Activated CD4-positive, alpha-beta T cell treated with anti-CD3 and anti-CD28 coated beads, Interleukin-10, Interleukin-2, amounts not matched to agents 100 ng/mL and 50 ng/mL, durations not matched to agents 16 hours and 8 hours (primary cell): ENCODE data around the gene STK38L.

Experiments used
- DNase-seq: peaks from one replicate; pipeline ENCODE4 v3.0.0-alpha.2; 2020

Gene STK38L

DNA sequence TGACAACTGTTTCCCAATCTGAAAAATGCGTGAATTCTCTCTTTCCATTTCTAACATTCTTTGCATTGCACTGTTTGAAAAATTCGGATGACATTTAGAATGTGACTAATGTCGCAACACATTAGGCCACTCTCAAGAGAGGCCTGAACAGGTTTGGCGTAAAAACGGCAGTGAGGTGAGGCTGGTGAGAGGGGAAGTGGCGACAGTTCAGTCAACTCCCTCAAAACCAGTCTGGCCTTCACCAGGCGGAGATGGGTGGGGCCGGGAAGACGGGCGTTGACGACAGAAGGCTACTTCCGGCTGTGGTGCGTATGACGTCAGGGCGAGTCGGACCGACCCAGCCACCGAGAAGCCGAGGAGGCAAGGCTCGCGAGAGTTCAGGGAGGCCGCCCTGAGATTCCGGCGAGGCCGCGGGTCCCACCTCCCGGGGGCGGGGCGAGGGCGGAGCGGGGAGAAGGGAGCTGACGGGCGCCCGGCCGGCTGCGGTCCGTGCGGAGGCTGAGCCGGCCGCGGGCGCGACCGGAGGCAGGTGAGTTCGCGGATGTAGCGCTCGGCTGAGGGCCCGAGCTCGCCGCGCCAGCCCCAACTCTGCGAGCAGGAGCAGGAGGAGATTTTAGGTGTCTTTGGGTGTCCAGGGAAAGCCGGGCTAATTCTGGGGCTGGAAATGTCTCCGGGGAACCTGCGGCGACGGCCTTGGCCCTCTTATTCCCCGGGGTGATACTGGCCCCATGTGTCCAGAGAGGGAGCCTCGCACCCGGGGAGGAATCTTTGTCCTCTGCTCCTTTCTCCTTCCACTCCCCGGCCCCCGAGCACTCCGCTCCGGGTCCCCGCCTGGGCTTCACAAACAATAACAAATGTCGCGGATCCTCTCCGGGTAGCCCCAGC, at the start of gene STK38L:
Gene STK38L, plus strand, starts transcription at position 483 of the 885 bp plus-strand sequence. CDS start 53,435 bp downstream, outside the sequence.
- DNase-seq = peak; percentile 98

GRCh38 chr12:27194644-27195043, 49.4 kb upstream of the STK38L start:
- no peak for DNase-seq

GRCh38 chr12:27198036-27198435, 46.0 kb upstream of the STK38L start:
- DNase-seq = no peak

DNA sequence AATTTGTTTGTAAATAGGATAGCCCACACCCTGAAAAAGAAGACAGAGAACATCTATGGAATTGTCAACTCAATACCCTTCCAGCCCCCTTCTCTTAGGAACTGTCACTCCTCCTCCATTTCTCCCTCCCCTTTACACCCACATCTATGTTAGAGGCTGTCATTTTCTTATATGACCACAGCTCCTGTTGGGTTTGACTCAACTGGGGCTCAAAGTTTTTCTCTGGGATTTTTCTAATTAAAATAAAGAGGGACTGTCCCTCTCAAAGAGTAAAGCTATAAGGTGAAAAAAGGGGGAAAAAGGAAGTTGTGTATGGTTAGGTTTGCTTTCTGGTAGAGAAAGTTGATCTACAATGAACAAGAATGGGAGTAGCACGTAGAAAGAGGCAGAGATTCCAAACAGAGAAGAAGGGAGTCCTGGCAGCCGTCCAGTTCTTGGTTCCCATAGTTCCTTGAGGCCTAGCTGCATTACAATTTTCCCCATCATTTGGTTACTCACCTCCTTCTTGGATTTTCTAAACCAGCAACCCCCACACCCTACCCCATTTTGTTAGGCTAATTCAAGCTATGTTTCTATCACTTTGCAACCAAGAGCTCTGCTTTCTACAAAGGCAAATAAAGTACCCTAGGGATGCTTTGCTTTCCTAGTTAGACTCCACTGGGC, 44.3 kb upstream of the STK38L start:
- no peak for DNase-seq

DNA sequence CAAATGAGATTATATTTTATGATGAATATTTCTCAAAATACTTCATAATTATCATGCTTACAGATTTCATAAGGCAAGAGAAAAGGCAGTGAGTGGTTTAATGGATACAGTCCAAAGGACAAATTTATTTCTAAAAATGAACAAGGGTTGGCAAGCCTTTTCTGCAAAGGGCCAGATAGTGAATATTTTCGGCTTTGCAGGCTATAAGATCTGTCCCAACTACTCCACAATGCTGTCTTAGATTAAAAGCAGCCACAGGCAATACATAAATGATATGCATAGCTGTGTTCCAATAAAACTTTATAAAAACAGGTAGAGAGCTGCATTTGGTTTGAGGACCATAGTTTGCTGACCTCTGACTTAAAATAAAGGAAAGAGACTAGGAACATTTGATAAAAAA, 42.9 kb upstream of the STK38L start:
- DNase-seq = no peak

GRCh38 chr12:27206801-27207502, 37.1 kb upstream of the STK38L start:
- DNase-seq = no peak

GRCh38 chr12:27207615-27208413, 36.3 kb upstream of the STK38L start:
- DNase-seq = peak; percentile 89

GRCh38 chr12:27208414-27208750, 35.7 kb upstream of the STK38L start:
- no peak for DNase-seq

- no peak for DNase-seq
These were observed 34.7 kb upstream of the STK38L start for GRCh38 chr12:27209257-27209910.

DNA sequence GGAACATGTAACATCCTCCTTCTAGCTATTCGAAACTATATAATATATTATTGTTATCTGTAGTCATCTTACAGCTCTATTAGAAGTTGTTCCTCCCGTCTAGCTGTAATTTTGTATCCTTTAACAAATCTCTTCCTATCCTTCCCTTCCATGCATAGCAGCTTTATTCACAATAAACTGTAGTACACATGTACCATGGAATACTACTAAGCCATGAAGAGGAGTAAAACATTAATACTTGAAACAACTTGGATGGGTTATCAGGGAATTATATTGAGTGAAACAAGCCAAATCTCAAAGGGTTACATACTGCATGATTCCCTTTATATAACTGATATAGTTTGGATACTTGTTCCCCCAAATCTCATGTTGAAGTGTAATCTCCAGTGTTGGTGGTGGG, 33.9 kb upstream of the STK38L start:
- DNase-seq = no peak

DNA sequence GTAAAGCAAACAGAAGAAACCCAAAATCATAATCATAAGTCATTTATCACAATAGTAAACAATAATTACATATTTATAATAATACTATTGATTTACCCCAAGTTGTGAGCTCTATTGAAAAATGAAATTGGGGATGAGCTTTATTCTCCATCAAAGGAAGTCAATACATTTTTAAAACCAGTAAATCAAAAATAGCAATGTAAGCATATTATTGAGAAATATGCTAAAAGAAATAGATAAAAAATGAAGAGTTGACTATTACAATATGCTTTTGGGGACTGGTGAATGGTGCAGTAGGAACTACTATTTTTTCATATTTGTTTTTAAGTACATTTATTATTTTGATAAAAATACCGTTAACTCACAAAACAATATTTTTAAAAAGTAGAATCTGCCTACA, 31.2 kb upstream of the STK38L start:
- DNase-seq = no peak

- no peak for DNase-seq
These were observed 30.8 kb upstream of the STK38L start for GRCh38 chr12:27213304-27213703.

DNA sequence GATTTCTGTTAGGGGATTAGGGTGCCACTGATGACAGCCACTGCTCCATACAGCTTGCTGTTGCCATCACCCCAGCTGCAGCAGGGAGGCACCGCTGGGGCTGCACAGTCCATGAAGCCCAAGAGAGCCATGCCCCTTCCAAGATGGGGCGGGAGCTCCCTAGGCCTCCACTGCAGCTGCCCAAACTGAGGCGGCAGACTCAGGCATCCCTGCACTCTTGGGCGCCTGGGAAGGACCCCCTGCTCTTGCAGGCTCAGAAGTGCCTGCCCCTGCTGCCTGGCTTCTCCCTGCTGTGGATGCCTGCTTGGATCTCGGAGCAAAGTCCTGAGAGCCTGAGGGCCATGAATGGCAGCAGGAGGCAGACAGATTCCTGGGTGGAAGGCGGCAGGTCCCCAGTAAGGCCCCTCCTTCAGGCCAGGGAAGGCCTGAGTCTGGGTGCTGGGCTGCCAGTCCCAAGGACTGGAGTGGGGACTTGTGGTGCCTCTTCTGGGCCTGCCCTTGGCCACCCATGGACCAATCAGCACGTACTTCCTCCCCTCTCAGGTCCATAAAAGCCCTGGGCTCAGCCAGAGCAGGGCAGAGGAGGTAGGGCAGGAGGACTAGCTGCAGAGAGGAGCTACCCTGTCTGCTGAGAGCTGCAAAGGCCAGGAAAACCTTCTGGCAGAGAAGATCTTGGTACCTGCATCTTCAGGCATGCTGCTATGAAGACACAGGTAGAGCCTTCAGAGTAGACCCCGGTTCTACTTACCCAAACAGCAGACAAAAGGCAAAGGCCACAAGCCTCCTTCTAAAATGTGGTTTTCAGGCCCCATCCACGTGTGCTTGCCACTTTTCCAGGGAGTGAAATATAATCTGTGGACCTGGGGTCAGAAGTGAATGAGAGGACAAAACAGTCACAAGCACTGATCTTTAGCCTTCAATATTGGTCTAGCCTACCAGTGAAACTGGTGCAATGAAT, 30.0 kb upstream of the STK38L start:
- DNase-seq = no peak

DNA sequence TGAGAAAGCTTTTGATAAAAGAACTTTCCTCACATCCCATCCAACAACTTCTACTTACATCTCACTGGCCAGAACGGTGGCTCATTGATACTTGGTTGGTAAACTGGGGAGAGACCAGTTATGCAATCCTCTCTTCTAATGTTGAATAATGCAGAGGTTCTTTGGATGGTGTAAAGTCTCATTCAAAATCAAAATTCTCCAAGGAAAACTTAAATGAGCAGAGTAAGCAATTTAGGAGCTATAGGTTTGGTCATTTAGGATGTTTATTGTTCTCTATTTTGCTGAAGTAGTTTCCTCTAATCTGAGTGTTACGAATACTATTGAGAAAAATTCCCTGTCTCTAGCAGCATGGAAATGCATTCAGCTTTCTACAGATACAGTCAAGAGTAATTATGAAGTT, 26.5 kb upstream of the STK38L start:
- DNase-seq = no peak

- DNase-seq = no peak
These were observed 24.4 kb upstream of the STK38L start for GRCh38 chr12:27219693-27220054.

DNA sequence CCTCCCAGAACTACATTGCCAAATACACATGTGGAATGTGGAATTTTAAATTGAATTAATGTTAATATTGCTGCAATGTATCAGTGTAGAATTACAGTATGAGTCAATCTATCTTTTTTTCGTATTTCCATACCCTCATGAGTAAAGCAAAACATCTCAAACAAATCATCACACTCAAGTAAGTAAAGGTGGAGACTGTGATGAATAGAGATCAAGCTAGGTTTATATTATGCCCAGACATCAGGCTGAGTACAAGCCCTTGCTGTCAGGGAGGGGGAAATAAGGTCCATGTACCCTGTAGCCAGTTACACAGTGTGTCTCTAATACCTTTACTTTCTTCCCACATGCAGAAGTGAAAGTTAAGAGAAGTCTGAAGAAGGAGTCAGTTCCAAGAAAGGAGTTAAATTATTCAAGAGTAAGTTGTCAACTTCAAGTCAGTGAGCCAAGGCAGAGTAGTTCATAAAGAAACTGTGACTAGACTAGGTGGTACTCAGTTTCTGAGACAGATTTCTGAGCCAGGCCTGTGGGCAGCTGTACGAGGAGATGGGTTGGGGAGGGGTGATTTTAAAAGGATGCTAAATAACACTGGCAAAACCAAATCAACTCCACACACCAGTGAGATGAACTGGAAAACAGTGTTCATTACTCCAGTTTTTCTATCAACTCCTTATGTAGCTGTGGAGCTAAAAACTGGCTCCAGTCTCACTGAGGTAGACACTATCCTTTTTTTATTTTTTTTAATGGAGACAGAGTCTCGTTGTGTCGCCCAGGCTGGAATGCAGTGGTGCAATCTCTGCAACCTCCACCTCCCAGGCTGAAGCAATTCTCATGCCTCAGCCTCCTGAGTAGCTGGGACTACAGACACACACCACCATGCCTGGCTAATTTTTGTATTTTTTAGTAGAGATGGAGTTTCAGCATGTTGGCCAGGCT, 23.8 kb upstream of the STK38L start:
- peak; percentile 78 for DNase-seq

- no peak for DNase-seq
These were observed 23.1 kb upstream of the STK38L start for GRCh38 chr12:27220988-27221345.

DNA sequence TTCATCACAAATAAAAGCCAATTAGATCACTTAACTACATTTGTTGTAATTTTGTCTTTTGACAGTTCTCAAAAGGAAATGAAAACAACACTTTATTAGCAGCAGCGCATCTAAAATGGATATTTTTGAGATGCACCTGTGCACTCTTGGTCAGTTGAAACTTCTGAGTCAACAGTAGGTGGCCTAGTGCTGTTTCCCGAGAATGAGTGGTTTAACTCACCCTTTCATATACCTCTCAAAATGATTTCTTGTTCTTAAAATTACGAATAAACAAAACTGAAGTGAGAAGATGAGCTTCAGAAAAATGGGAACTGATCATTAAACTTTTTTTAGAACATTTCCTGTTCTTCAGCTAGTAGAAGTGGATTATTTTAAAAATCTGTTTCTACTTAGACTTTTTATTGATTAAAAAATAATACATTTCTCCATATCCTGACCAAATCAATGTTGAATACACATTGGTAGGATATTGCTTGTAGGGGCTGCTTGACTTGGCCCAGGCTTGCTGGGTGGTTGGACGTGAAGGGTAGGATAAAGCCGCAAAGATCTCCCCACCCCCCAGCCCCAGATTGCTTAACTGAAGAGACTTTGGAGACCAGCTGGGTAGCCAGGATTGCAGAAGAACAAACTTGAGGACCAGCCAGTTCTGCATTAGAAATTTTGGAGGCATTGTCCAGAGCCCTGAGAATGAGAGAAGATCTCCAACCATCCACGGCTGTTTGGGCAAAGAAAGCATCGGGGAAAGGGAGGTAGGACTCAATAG, 22.3 kb upstream of the STK38L start:
- peak; percentile 72 for DNase-seq

- no peak for DNase-seq
These were observed 17.6 kb upstream of the STK38L start for GRCh38 chr12:27226407-27226929.
